Measurements from ENCODE around the gene ARHGAP24.

DNA sequence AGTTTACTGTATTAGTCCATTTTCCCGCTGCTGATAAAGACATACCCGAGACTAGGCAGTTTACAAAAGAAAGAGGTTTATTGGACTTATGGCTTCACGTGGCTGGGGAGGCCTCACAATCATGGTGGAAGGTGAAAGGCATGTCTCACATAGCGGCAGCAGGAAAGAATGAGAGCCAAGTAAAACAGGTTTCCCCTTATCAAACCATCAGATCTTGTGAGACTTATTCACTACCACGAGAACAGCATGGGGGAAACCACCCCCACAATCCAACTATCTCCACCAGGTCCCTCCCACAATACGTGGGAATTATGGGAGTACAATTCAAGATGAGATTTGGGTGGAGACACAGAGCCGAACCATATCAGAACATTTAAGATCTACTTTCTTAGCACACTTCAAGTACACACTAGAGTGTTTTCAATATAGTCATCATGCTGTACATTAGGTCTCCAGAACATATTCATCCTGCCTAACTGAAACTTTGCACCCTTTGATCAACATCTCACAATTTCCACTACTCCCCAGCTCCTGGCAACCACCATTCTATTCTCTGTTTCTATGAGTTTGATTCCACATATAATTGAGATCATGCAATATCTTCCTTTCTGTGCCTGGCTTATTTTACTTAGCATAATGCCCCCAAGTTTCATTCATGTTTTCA is 341.0 kb downstream of the ARHGAP24 start:
- TF ChIP-seq POLR2AphosphoS5 (IDR thresholded peaks at IDR 0.05; ENCODE audit: low read depth, low read length), result no peak
- TF ChIP-seq TAF1 (IDR thresholded peaks at IDR 0.05; ENCODE audit: borderline replicate concordance, insufficient read depth, low read length), result no peak
- TF ChIP-seq, protein P1, sequence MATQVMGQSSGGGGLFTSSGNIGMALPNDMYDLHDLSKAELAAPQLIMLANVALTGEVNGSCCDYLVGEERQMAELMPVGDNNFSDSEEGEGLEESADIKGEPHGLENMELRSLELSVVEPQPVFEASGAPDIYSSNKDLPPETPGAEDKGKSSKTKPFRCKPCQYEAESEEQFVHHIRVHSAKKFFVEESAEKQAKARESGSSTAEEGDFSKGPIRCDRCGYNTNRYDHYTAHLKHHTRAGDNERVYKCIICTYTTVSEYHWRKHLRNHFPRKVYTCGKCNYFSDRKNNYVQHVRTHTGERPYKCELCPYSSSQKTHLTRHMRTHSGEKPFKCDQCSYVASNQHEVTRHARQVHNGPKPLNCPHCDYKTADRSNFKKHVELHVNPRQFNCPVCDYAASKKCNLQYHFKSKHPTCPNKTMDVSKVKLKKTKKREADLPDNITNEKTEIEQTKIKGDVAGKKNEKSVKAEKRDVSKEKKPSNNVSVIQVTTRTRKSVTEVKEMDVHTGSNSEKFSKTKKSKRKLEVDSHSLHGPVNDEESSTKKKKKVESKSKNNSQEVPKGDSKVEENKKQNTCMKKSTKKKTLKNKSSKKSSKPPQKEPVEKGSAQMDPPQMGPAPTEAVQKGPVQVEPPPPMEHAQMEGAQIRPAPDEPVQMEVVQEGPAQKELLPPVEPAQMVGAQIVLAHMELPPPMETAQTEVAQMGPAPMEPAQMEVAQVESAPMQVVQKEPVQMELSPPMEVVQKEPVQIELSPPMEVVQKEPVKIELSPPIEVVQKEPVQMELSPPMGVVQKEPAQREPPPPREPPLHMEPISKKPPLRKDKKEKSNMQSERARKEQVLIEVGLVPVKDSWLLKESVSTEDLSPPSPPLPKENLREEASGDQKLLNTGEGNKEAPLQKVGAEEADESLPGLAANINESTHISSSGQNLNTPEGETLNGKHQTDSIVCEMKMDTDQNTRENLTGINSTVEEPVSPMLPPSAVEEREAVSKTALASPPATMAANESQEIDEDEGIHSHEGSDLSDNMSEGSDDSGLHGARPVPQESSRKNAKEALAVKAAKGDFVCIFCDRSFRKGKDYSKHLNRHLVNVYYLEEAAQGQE (IDR thresholded peaks at IDR 0.05; ENCODE audit: insufficient read depth in 1 of 2, low read depth in 2 of 2, low read length in 2 of 2), result no peak
- no peak for TF ChIP-seq SIN3A (IDR thresholded peaks at IDR 0.05; ENCODE audit: borderline replicate concordance, insufficient read depth, low read length)
- no peak for TF ChIP-seq FOXP2 (optimal IDR thresholded peaks at IDR 0.05; ENCODE audit: borderline replicate concordance, extremely low read depth, extremely low read length, insufficient read depth)
